Gastrocnemius medialis (tissue), 4 donors: ENCODE measurements around the gene FAM222B.

Source experiments
- CTCF ChIP-seq, 5 experiments: fragments of 450-650 bp in 3 of 5; fragments of 200-600 bp in 2 of 5; sonication (generic) in 2 of 5; IDR thresholded peaks in 4 of 5; conservative IDR thresholded peaks in 1 of 5; 1 replicate in 4 of 5; 2 replicates in 1 of 5; pipeline ENCODE4 v1.5.1; 2016 to 2019; ENCODE audit warnings: antibody characterized with exemption in 5 of 5, mild to moderate bottlenecking in 3 of 5, moderate library complexity in 3 of 5
- POLR2A ChIP-seq, 2 donors: fragments of 450-650 bp; IDR thresholded peaks; one replicate each; pipeline ENCODE4 v1.6.1; 2017; ENCODE audit warnings: antibody characterized with exemption in 2 of 2, mild to moderate bottlenecking in 2 of 2, moderate library complexity in 2 of 2

GRCh38 chr17:28744104-28744971, 98.3 kb downstream of the FAM222B start:
- TF ChIP-seq CTCF (IDR thresholded peaks at IDR 0.05 in 4 of 5, conservative IDR thresholded peaks at IDR 0.05 in 1 of 5) (no peak), POLR2A (IDR thresholded peaks at IDR 0.05) (no peak)
